Endothelial cell of umbilical vein (primary cell): ENCODE measurements around the gene RAB28. TPM values are rescaled to one million over a fixed set of nuclear protein-coding genes. Genes with fewer than 3 reads are reported as not detected.

Experiments used
- BruUV-seq: library from RNA; stranded (reverse); fragments of 400-500 nt; replicated peaks from 2 replicates; lab custom pipeline; 2021; lab: Mats Ljungman, UMichigan
- CTCF ChIA-PET: fragments of 300-600, 350-600 bp; sonication (Branson Sonifier 250); formaldehyde crosslinking; loops from one replicate; lab custom pipeline; 2021; ENCODE audit warnings: antibody characterized with exemption, inconsistent platforms; lab: Charles Lee
- POLR2A ChIA-PET: fragments of 300-600, 350-600 bp; sonication (Branson Sonifier 250); formaldehyde crosslinking; loops from one replicate; lab custom pipeline; 2021; ENCODE audit warnings: antibody characterized with exemption, inconsistent platforms; lab: Charles Lee
- DNase-seq: peaks from one replicate; pipeline ENCODE4 v3.0.0-alpha.2; 2011; ENCODE audit warnings: low read depth, low spot score
- FAIRE-seq: peaks from 2 replicates; lab custom pipeline; 2011; peaks lifted over from hg19 to GRCh38; lab: Jason Lieb, UNC
- H2AFZ ChIP-seq: 2 replicates; pipeline ENCODE4 v1.6.0; 2012; ENCODE audit warnings: low read depth, low read length, control low read depth, inconsistent platforms
- H3K27ac ChIP-seq: 2 replicates; pipeline ENCODE4 v1.5.1; 2011; ENCODE audit warnings: low read depth, mild to moderate bottlenecking, control low read depth, low read length, moderate library complexity; ENCODE audit not compliant: insufficient read depth
- H3K27me3 ChIP-seq, 2 experiments: 2 replicates each; pipeline versions ENCODE4 v1.6.0 to v1.6.1; 2011; ENCODE audit warnings: low read length in 2 of 2, mixed read lengths in 1 of 2; ENCODE audit not compliant: control insufficient read depth in 2 of 2, insufficient read depth in 2 of 2
- H3K36me3 ChIP-seq, 2 experiments: 2 replicates in 1 of 2; 3 replicates in 1 of 2; pipeline ENCODE4 v1.5.1; 2011; ENCODE audit warnings: low read length in 2 of 2, mild to moderate bottlenecking in 1 of 2, moderate library complexity in 1 of 2; ENCODE audit not compliant: control insufficient read depth in 2 of 2, insufficient read depth in 2 of 2; ENCODE audit errors: extremely low read depth in 1 of 2
- H3K4me1 ChIP-seq: 3 replicates; pipeline ENCODE4 v1.5.1; 2011; ENCODE audit warnings: mild to moderate bottlenecking, low read length; ENCODE audit not compliant: control insufficient read depth, insufficient read depth; ENCODE audit errors: extremely low read depth
- H3K4me2 ChIP-seq: 2 replicates; pipeline ENCODE4 v1.6.1; 2011; ENCODE audit warnings: low read length, control low read depth, mixed read lengths; ENCODE audit not compliant: insufficient read depth
- H3K4me3 ChIP-seq, 3 experiments: fragments of 200-600 bp in 1 of 3; sonication (generic), shearing (Covaris generic) in 1 of 3; replicated peaks in 1 of 3; 2 replicates each; pipeline ENCODE4 v1.5.1; 2011 to 2016; ENCODE audit warnings: control low read depth in 3 of 3, low read length in 3 of 3, mild to moderate bottlenecking in 2 of 3, inconsistent platforms in 1 of 3, low read depth in 1 of 3, moderate library complexity in 1 of 3; ENCODE audit not compliant: insufficient read depth in 1 of 3
- H3K79me2 ChIP-seq: 2 replicates; pipeline ENCODE4 v1.6.0; 2012; ENCODE audit warnings: low read length, inconsistent platforms; ENCODE audit not compliant: control insufficient read depth, insufficient read depth
- H3K9ac ChIP-seq: replicated peaks from 2 replicates; pipeline ENCODE3; 2011; ENCODE audit warnings: low read length, control low read depth; ENCODE audit not compliant: insufficient read depth; ENCODE audit errors: extremely low read depth
- H3K9me1 ChIP-seq: replicated peaks from 3 replicates; pipeline ENCODE4 v1.6.0; 2011; ENCODE audit warnings: mild to moderate bottlenecking, low read length; ENCODE audit not compliant: control insufficient read depth, insufficient read depth; ENCODE audit errors: extremely low read depth
- H3K9me3 ChIP-seq: replicated peaks from 2 replicates; pipeline ENCODE4 v1.5.1; 2012; ENCODE audit warnings: low read length, inconsistent platforms; ENCODE audit not compliant: control insufficient read depth, insufficient read depth
- H4K20me1 ChIP-seq: replicated peaks from 2 replicates; pipeline ENCODE3; 2011; ENCODE audit warnings: mild to moderate bottlenecking, low read length; ENCODE audit not compliant: control insufficient read depth, insufficient read depth; ENCODE audit errors: extremely low read depth
- CTCF ChIP-seq, 2 donors: IDR thresholded peaks; 1 replicate in 1 of 2; 2 replicates in 1 of 2; pipeline ENCODE4 v1.5.1; 2011; ENCODE audit warnings: low read length in 2 of 2, mild to moderate bottlenecking in 2 of 2, moderate library complexity in 2 of 2, control low read depth in 1 of 2, inconsistent platforms in 1 of 2, low read depth in 1 of 2; ENCODE audit not compliant: insufficient read depth in 1 of 2; ENCODE audit errors: extremely low read depth in 1 of 2
- EZH2 ChIP-seq: IDR thresholded peaks from 2 replicates; pipeline ENCODE4 v1.6.1; 2012; ENCODE audit warnings: borderline replicate concordance, low read depth, mild to moderate bottlenecking, moderate library complexity, low read length, inconsistent platforms; ENCODE audit not compliant: severe bottlenecking
- FOS ChIP-seq: IDR thresholded peaks from 2 replicates; pipeline ENCODE4 v1.6.1; 2011; ENCODE audit warnings: mild to moderate bottlenecking, low read length, moderate library complexity, borderline replicate concordance; ENCODE audit not compliant: insufficient read depth
- GATA2 ChIP-seq: IDR thresholded peaks from 2 replicates; pipeline ENCODE4 v1.7.0; 2011; ENCODE audit warnings: low read depth, mild to moderate bottlenecking, moderate library complexity, mixed read lengths, low read length; ENCODE audit not compliant: insufficient read length, insufficient read depth
- JUN ChIP-seq: IDR thresholded peaks from 2 replicates; pipeline ENCODE4 v1.6.1; 2011; ENCODE audit warnings: borderline replicate concordance, low read depth; ENCODE audit not compliant: insufficient read length, insufficient read depth
- MAX ChIP-seq: IDR thresholded peaks from 2 replicates; pipeline ENCODE4 v1.6.1; 2011; ENCODE audit not compliant: insufficient read depth, insufficient read length
- MYC ChIP-seq: IDR thresholded peaks from one replicate; pipeline ENCODE4 v1.6.1; 2011; ENCODE audit warnings: mild to moderate bottlenecking, low read depth, low read length
- POLR2A ChIP-seq: IDR thresholded peaks from 2 replicates; pipeline ENCODE4 v1.6.1; 2012; ENCODE audit warnings: low read depth, mild to moderate bottlenecking, control low read depth, low read length
- POLR2AphosphoS5 ChIP-seq: IDR thresholded peaks from 2 replicates; pipeline ENCODE4 v1.6.1; 2012; ENCODE audit warnings: low read depth, mild to moderate bottlenecking, control low read depth, low read length, moderate library complexity; ENCODE audit not compliant: insufficient read depth
- dilution Hi-C: fragments of 300-500 bp; cut with MboI; formaldehyde crosslinking; loops from one replicate; pipeline ENCODE4 v1.15.0; 2019; ENCODE audit warnings: low sequenced_read_pairs; ENCODE audit not compliant: extremely low pct_ligation_motif_present
- intact Hi-C: fragments of 100-400 bp; cut with micrococcal nuclease; formaldehyde crosslinking; loops from one replicate; pipeline ENCODE4 v1.10.0; 2022
- polyA plus RNA-seq, 4 experiments: library from polyadenylated mRNA; depleted of rRNA in 3 of 4; stranded (reverse) in 3 of 4; unstranded in 1 of 4; fragments of >200 nt; gene quantifications; 2 replicates each; pipeline versions ENCODE4 v1.2.1 to v1.2.3, GENCODE V29; 2011 to 2012; ENCODE audit warnings: missing spikeins in 1 of 4
- total RNA-seq: library from RNA; stranded (reverse); gene quantifications from 2 replicates; pipeline ENCODE4 v1.2.3, GENCODE V29; 2021

Gene RAB28
- total and polyA plus RNA-seq, 2 donors (not counting 3 experiments of a cell fraction or from before 2014, with no cell fraction given): 13.0 to 13.2 TPM

- intact Hi-C loops: no loop called here
- CTCF ChIA-PET: no interaction called here
Observed at GRCh38 chr4:13348216-13348615, 135.9 kb downstream of the RAB28 start.

More at GRCh38 chr4:13348216-13348615, 135.9 kb downstream of the RAB28 start:
- TF ChIP-seq EZH2 (no peak), FOS (no peak), POLR2AphosphoS5 (no peak), JUN (no peak), POLR2A (no peak), CTCF (IDR thresholded peaks at IDR 0.05; ENCODE audit: extremely low read depth in 1 of 2, insufficient read depth in 1 of 2, low read depth in 1 of 2, low read length in 2 of 2) (no peak), GATA2 (no peak), MAX (no peak), MYC (no peak)
- Histone ChIP-seq H3K9me1 (no peaks in the 10 kb centered on the region), H3K4me1 (no peaks in the 10 kb centered on the region), H2AFZ (no peak overlapping the region), H3K27me3 (no peaks in the 10 kb centered on the region), H3K4me2 (no peak overlapping the region), H3K79me2 (no peaks in the 10 kb centered on the region), H4K20me1 (no peaks in the 10 kb centered on the region), H3K27ac (no peak overlapping the region), H3K9me3 (no peaks in the 10 kb centered on the region), H3K36me3 (no peaks in the 10 kb centered on the region), H3K9ac (no peak overlapping the region), H3K4me3 (no peak overlapping the region)
- dilution Hi-C loops: no loop called here
- POLR2A ChIA-PET: no interaction called here
- FAIRE-seq (no peak), DNase-seq (no peak)
- BruUV-seq: no TSS peak
